ENCODE results near the gene GLRA3. TPM values are rescaled to one million over a fixed set of nuclear protein-coding genes. Genes with fewer than 3 reads are reported as not detected.

GLRA3 gene
- total RNA-seq, 3 donors from 2014 or later: 0.09 TPM; not detected in 2

GRCh38 chr4:174604198-174604597 is 224.8 kb downstream of the GLRA3 start:
- TF ChIP-seq CTCF (IDR thresholded peaks at IDR 0.05): no peak
- no peaks in the 10 kb centered on the region for H3K36me3 ChIP-seq (ENCODE audit: low read depth)
- no peaks in the 10 kb centered on the region for H3K4me1 ChIP-seq (ENCODE audit: low read depth)
- ATAC-seq: peak; percentile 77
- intact Hi-C loops (cut with DNase I, micrococcal nuclease): no loop called here
- no peak overlapping the region for H3K4me3 ChIP-seq
- DNase-seq: no peak
- no peaks in the 10 kb centered on the region for H3K9me3 ChIP-seq

- intact Hi-C loops (cut with DNase I, micrococcal nuclease): no loop called here
- no peaks in the 10 kb centered on the region for H3K9me3 ChIP-seq
- no peak for ATAC-seq
- no peak for DNase-seq
- no peak overlapping the region for H3K4me3 ChIP-seq
- no peak for TF ChIP-seq CTCF (IDR thresholded peaks at IDR 0.05)
- no peaks in the 10 kb centered on the region for H3K4me1 ChIP-seq (ENCODE audit: low read depth)
- no peaks in the 10 kb centered on the region for H3K36me3 ChIP-seq (ENCODE audit: low read depth)
These were observed 228.7 kb downstream of the GLRA3 start for GRCh38 chr4:174600391-174600790.

- H3K4me3 ChIP-seq: no peak overlapping the region
- no peak for DNase-seq
- no peaks in the 10 kb centered on the region for H3K9me3 ChIP-seq
- no peak for ATAC-seq
- no peaks in the 10 kb centered on the region for H3K4me1 ChIP-seq (ENCODE audit: low read depth)
- TF ChIP-seq CTCF (IDR thresholded peaks at IDR 0.05): no peak
- intact Hi-C loops (cut with DNase I, micrococcal nuclease): no loop called here
- H3K36me3 ChIP-seq (ENCODE audit: low read depth): no peaks in the 10 kb centered on the region
These were observed 230.2 kb downstream of the GLRA3 start for GRCh38 chr4:174598800-174599199.

- TF ChIP-seq CTCF (IDR thresholded peaks at IDR 0.05): no peak
- DNase-seq: no peak
- Histone ChIP-seq H3K36me3 (ENCODE audit: low read depth) (no peaks in the 10 kb centered on the region), H3K4me3 (no peak overlapping the region), H3K9me3 (no peaks in the 10 kb centered on the region), H3K4me1 (ENCODE audit: low read depth) (no peaks in the 10 kb centered on the region)
- ATAC-seq: no peak
- intact Hi-C loops (cut with DNase I, micrococcal nuclease): no loop called here
These were observed 232.5 kb downstream of the GLRA3 start for GRCh38 chr4:174596513-174596912.

- H3K36me3 ChIP-seq (ENCODE audit: low read depth): no peaks in the 10 kb centered on the region
- ATAC-seq: no peak
- H3K4me3 ChIP-seq: no peak overlapping the region
- H3K9me3 ChIP-seq: no peaks in the 10 kb centered on the region
- intact Hi-C loops (cut with DNase I, micrococcal nuclease): no loop called here
- no peak for TF ChIP-seq CTCF (IDR thresholded peaks at IDR 0.05)
- no peaks in the 10 kb centered on the region for H3K4me1 ChIP-seq (ENCODE audit: low read depth)
- DNase-seq: no peak
These were observed 233.7 kb downstream of the GLRA3 start for GRCh38 chr4:174595141-174595929.

Data from mucosa of descending colon (tissue), 3 donors.